ENCODE results near the gene RAB34.

RAB34 gene

DNA sequence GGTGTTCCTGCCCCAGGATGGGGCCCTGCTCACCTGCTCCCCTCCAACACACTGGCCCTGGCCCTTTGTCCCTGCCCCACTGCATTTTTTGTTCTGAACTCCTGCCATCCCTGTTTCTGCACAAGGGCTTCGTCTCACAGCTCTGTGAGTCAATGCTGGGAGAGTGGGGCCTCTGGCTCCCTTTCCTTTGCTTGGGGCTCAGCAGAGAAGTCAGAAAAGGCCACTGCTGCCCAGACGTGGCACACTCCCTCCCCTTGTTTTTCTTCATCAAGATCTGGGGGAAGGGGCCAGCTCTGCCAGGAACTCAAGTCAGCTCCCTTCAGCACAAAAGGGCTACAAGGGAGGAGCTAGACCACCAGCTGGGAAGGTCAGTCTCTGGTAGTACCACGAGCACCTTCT lies 14.9 kb downstream of the RAB34 start:
- Histone ChIP-seq H3K4me3 (ENCODE audit: low read depth, low read length) (no peak overlapping the region), H3K9me3 (ENCODE audit: control insufficient read depth, insufficient read depth, low read depth, low read length) (no peaks in the 10 kb centered on the region), H3K4me1 (ENCODE audit: control insufficient read depth, insufficient read depth, low read length) (no peaks in the 10 kb centered on the region), H3K27ac (ENCODE audit: extremely low read depth, low read depth, low read length) (peak overlapping the region; percentile 5; the same call in 1 of the 2 replicates), H3K36me3 (ENCODE audit: control insufficient read depth in 2 of 2, insufficient read depth in 1 of 2, low read length in 2 of 2) (peaks cover 8 to 85% of the 10 kb centered on the region in 2 experiments)
- POLR2A ChIA-PET: interaction anchor here (1.4 to 10.5 kb wide), 6 partner anchors 8 to 49 kb away, joined by 4 to 190 read pairs (median 6); partner anchors contain the start of genes PROCA1 and RPL23A
- CTCF ChIA-PET: interaction anchor here (2.0 kb wide), 1 partner anchor 9 kb away, joined by 6 read pairs; the partner anchor contains the start of gene PROCA1
- no peak for TF ChIP-seq ZNF830 (tag by site-specific recombination; IDR thresholded peaks at IDR 0.05; ENCODE audit: low read depth)
- no peak for TF ChIP-seq EGR2 (tag by site-specific recombination; IDR thresholded peaks at IDR 0.05; ENCODE audit: low read depth)
- no peak for TF ChIP-seq ZNF16 (tag by site-specific recombination; IDR thresholded peaks at IDR 0.05; ENCODE audit: low read depth)
- no peak for TF ChIP-seq ZNF777 (tag by site-specific recombination; IDR thresholded peaks at IDR 0.05; ENCODE audit: borderline replicate concordance)
- no peak for TF ChIP-seq ZNF530 (tag by site-specific recombination; IDR thresholded peaks at IDR 0.05; ENCODE audit: low read depth)
- no peak for TF ChIP-seq RBAK (tag by site-specific recombination; IDR thresholded peaks at IDR 0.05)
- TF ChIP-seq ZNF341 (tag by site-specific recombination; IDR thresholded peaks at IDR 0.05; ENCODE audit: low read depth): no peak
- TF ChIP-seq PRDM4 (tag by site-specific recombination; IDR thresholded peaks at IDR 0.05): no peak
- TF ChIP-seq ZSCAN30 (tag by site-specific recombination; IDR thresholded peaks at IDR 0.05): no peak
- no peak for TF ChIP-seq KLF1 (tag by site-specific recombination; IDR thresholded peaks at IDR 0.05)

GRCh38 chr17:28702026-28702751 lies 15.5 kb downstream of the RAB34 start:
- Histone ChIP-seq H3K9me3 (ENCODE audit: control insufficient read depth, insufficient read depth, low read depth, low read length) (no peaks in the 10 kb centered on the region), H3K4me1 (ENCODE audit: control insufficient read depth, insufficient read depth, low read length) (no peaks in the 10 kb centered on the region), H3K4me3 (ENCODE audit: low read depth, low read length) (no peak overlapping the region), H3K36me3 (ENCODE audit: control insufficient read depth in 2 of 2, insufficient read depth in 1 of 2, low read length in 2 of 2) (peaks cover 13 to 90% of the 10 kb centered on the region in 2 experiments), H3K27ac (ENCODE audit: extremely low read depth, low read depth, low read length) (no peak overlapping the region)
- ChIA-PET CTCF (interaction anchor here (2.0 kb wide), 1 partner anchor 9 kb away, joined by 6 read pairs; the partner anchor contains the start of gene PROCA1), POLR2A (interaction anchor here (1.4 to 10.5 kb wide), 6 partner anchors 9 to 50 kb away, joined by 4 to 190 read pairs (median 6); partner anchors contain the start of genes PROCA1 and RPL23A)
- TF ChIP-seq ZFHX2 (tag by site-specific recombination; conservative IDR thresholded peaks at IDR 0.05) (peak; percentile 93), ZNF600 (tag by site-specific recombination; IDR thresholded peaks at IDR 0.05) (peak; percentile 43; the same call in 1 of the 2 replicates), ZNF664 (tag by site-specific recombination; IDR thresholded peaks at IDR 0.05) (no peak), PRDM1 (tag by site-specific recombination; IDR thresholded peaks at IDR 0.05) (peak; percentile 51), EGR2 (tag by site-specific recombination; IDR thresholded peaks at IDR 0.05; ENCODE audit: low read depth) (peak; percentile 73), ZBTB6 (tag by site-specific recombination; IDR thresholded peaks at IDR 0.05) (no peak)

DNA sequence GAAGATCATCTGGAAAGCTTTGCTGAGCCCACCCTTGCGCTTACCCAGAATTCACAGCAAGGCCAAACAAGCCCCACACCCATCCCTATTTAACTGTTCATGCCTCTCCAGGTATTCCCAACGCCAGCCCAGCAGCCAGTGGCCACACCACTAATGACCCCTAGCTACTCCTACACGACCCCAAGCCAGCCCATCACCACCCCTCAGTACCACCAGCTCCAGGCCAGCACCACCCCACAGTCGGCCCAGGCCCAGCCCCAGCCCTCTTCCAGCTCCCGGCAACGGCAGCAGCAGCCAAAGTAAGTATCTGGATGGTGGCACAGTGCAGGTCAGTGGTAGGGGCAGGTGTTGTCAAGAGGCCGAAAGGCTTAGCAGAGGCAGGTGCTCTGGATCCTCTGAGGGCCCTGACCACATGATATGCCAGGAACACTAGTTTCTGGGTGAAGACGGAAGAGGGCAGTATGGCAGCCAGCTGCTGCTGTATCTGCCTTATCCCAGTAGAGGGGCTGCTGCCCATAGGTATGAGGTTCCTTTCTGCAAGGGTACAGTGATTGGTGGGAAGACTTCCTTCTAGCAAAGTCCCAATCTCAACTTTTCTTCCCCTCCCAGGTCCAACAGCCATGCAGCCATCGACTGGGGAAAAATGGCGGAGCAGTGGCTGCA lies 16.7 kb downstream of the RAB34 start:
- Histone ChIP-seq H3K9me3 (ENCODE audit: control insufficient read depth, insufficient read depth, low read depth, low read length) (no peaks in the 10 kb centered on the region), H3K4me3 (ENCODE audit: low read depth, low read length) (no peak overlapping the region), H3K4me1 (ENCODE audit: control insufficient read depth, insufficient read depth, low read length) (no peaks in the 10 kb centered on the region), H3K27ac (ENCODE audit: extremely low read depth, low read depth, low read length) (0 out of 2 replicates have a peak overlapping the region, but pooled peaks have one; percentile 11), H3K36me3 (ENCODE audit: control insufficient read depth in 2 of 2, insufficient read depth in 1 of 2, low read length in 2 of 2) (peaks cover 24 to 96% of the 10 kb centered on the region in 2 experiments)
- POLR2A ChIA-PET: interaction anchor here (1.7 to 2.6 kb wide), 3 partner anchors 10 to 24 kb away, joined by 5 to 17 read pairs (median 6); partner anchors contain the start of gene PROCA1
- TF ChIP-seq ZNF600 (tag by site-specific recombination; IDR thresholded peaks at IDR 0.05): 0 out of 2 replicates have a peak, but pooled peaks have one; percentile 22
- TF ChIP-seq ZNF248 (tag by site-specific recombination; IDR thresholded peaks at IDR 0.05): no peak
- CTCF ChIA-PET: interaction anchor here (0.5 kb wide), 2 partner anchors 18 to 142 kb away, joined by 3 read pairs; partner anchors contain the start of gene FAM222B

All from HEK293 (cell line).